HTERT RPE-1 (cell line): Measurements from ENCODE around the gene IMMP2L.

Source experiments
- in situ Hi-C: fragments of 300-500 bp; cut with MboI; formaldehyde crosslinking; loops from 4 replicates; pipeline ENCODE4 v1.14.3; 2020; ENCODE audit warnings: low sequenced_read_pairs

The IMMP2L gene

GRCh38 chr7:111560773-111561653, 1.3 kb downstream of the IMMP2L start:
- in situ Hi-C loops, result no loop called here

GRCh38 chr7:111558991-111559390, 3.3 kb downstream of the IMMP2L start:
- in situ Hi-C loops, result no loop called here

GRCh38 chr7:111556977-111557376, 5.3 kb downstream of the IMMP2L start:
- in situ Hi-C loops, result no loop called here

- in situ Hi-C loops, result no loop called here
Measured at GRCh38 chr7:111554086-111554485, 8.2 kb downstream of the IMMP2L start.

- in situ Hi-C loops, result no loop called here
Measured at GRCh38 chr7:111541067-111541466, 21.2 kb downstream of the IMMP2L start.

- in situ Hi-C loops, result no loop called here
Measured at GRCh38 chr7:111540199-111540815, 22.0 kb downstream of the IMMP2L start.

GRCh38 chr7:111537134-111537533, 25.2 kb downstream of the IMMP2L start:
- in situ Hi-C loops, result no loop called here

- in situ Hi-C loops, result no loop called here
Measured at GRCh38 chr7:111535142-111535870, 27.0 kb downstream of the IMMP2L start.

GRCh38 chr7:111532625-111533024, 29.7 kb downstream of the IMMP2L start:
- in situ Hi-C loops, result no loop called here

GRCh38 chr7:111531993-111532392, 30.3 kb downstream of the IMMP2L start:
- in situ Hi-C loops, result no loop called here

- in situ Hi-C loops, result no loop called here
Measured at GRCh38 chr7:111530356-111530668, 32.0 kb downstream of the IMMP2L start.

- in situ Hi-C loops, result no loop called here
Measured at GRCh38 chr7:111529507-111530355, 32.6 kb downstream of the IMMP2L start.

GRCh38 chr7:111528331-111528730, 34.0 kb downstream of the IMMP2L start:
- in situ Hi-C loops, result no loop called here

GRCh38 chr7:111527545-111527944, 34.7 kb downstream of the IMMP2L start:
- in situ Hi-C loops, result no loop called here

GRCh38 chr7:111525100-111525499, 37.2 kb downstream of the IMMP2L start:
- in situ Hi-C loops, result no loop called here

GRCh38 chr7:111521660-111522059, 40.6 kb downstream of the IMMP2L start:
- in situ Hi-C loops, result no loop called here

- in situ Hi-C loops, result no loop called here
Measured at GRCh38 chr7:111518264-111518663, 44.0 kb downstream of the IMMP2L start.

GRCh38 chr7:111517549-111517951, 44.7 kb downstream of the IMMP2L start:
- in situ Hi-C loops, result no loop called here

- in situ Hi-C loops, result no loop called here
Measured at GRCh38 chr7:111516612-111517011, 45.7 kb downstream of the IMMP2L start.

- in situ Hi-C loops, result no loop called here
Measured at GRCh38 chr7:111513566-111513965, 48.7 kb downstream of the IMMP2L start.

- in situ Hi-C loops, result no loop called here
Measured at GRCh38 chr7:111511845-111512244, 50.4 kb downstream of the IMMP2L start.
